ENCODE measurements around the gene FRYL. TPM values are rescaled to one million over a fixed set of nuclear protein-coding genes. Genes with fewer than 3 reads are reported as not detected.
A peak's percentile ranks its signal among the peaks of the same experiment; 100 is the strongest.

FRYL gene
- total and polyA plus RNA-seq, 2 experiments from 2014 or later: 15.7 to 82.3 TPM

DNA sequence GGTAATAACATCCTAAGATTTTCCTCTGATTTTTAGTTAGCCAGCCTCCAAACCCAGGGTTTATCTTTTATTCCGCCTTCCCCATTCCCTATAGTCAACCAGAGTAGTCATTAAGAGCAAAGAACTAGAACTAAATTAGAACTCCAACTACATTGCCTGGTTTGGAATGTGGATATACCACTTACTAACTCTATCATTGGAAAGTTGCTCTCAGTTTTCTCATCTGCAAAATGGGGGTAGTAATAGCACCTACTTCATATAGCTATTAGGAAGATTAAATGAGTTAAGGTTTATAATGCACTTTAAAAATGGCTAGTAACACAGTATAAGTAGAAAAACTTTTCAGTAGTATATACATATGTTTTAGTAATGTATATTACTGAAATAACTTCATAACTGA lies 226.4 kb downstream of the FRYL start:
- DNase-seq (ENCODE audit: low spot score): no peak
- Histone ChIP-seq H3K4me2 (no peak overlapping the region), H4K20me1 (ENCODE audit: insufficient read depth, poor library complexity, severe bottlenecking) (no peaks in the 10 kb centered on the region), H3K79me2 (no peaks in the 10 kb centered on the region), H3K9me3 (ENCODE audit: low read depth) (no peaks in the 10 kb centered on the region), H3K27ac (no peak overlapping the region), H3K4me1 (ENCODE audit: insufficient read depth) (no peaks in the 10 kb centered on the region), H2AFZ (no peak overlapping the region), H3K9me2 (replicated peaks; ENCODE audit: insufficient read depth) (no peaks in the 10 kb centered on the region), H3K27me3 (no peaks in the 10 kb centered on the region), H3K36me3 (replicated peaks; ENCODE audit: insufficient read depth, low read depth) (no peaks in the 10 kb centered on the region), H3K4me3 (no peak overlapping the region)
- WGBS (ENCODE audit: low lambda C conversion rate, missing lambda C conversion rate): 100% methylated on average over 1 of the region's 1 CpG
- TF ChIP-seq EZH2phosphoT487 (IDR thresholded peaks at IDR 0.05; ENCODE audit: low read depth, severe bottlenecking, unreplicated experiment): no peak
- TF ChIP-seq, protein P1, sequence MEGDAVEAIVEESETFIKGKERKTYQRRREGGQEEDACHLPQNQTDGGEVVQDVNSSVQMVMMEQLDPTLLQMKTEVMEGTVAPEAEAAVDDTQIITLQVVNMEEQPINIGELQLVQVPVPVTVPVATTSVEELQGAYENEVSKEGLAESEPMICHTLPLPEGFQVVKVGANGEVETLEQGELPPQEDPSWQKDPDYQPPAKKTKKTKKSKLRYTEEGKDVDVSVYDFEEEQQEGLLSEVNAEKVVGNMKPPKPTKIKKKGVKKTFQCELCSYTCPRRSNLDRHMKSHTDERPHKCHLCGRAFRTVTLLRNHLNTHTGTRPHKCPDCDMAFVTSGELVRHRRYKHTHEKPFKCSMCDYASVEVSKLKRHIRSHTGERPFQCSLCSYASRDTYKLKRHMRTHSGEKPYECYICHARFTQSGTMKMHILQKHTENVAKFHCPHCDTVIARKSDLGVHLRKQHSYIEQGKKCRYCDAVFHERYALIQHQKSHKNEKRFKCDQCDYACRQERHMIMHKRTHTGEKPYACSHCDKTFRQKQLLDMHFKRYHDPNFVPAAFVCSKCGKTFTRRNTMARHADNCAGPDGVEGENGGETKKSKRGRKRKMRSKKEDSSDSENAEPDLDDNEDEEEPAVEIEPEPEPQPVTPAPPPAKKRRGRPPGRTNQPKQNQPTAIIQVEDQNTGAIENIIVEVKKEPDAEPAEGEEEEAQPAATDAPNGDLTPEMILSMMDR (IDR thresholded peaks at IDR 0.05; ENCODE audit: poor library complexity): no peak
- TF ChIP-seq EZH2 (IDR thresholded peaks at IDR 0.05; ENCODE audit: borderline replicate concordance): no peak

DNA sequence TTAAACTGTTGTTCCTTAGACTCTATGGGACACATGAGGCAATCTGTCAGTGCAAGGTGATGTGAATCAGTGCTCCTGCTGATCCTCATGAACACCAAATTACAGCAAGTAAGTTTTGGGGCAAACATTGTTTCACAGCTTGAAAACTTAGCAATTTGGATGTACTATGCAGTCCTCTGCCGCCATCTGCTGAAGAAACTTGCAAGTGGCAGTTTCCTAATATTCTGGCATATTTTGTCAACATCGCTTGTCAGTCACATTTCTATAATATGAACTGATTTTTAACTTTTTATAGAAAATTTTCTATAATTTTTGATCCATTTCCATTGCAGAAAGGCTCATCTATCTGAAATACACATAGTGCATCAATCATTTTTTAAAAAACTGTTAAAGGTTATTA lies 233.7 kb downstream of the FRYL start:
- Histone ChIP-seq H3K9me2 (replicated peaks; ENCODE audit: insufficient read depth) (no peaks in the 10 kb centered on the region), H4K20me1 (ENCODE audit: insufficient read depth, poor library complexity, severe bottlenecking) (no peaks in the 10 kb centered on the region), H3K79me2 (no peaks in the 10 kb centered on the region), H3K27me3 (no peaks in the 10 kb centered on the region), H3K4me2 (no peak overlapping the region), H3K4me1 (ENCODE audit: insufficient read depth) (no peaks in the 10 kb centered on the region), H3K9me3 (ENCODE audit: low read depth) (no peaks in the 10 kb centered on the region), H2AFZ (no peak overlapping the region), H3K36me3 (replicated peaks; ENCODE audit: insufficient read depth, low read depth) (no peaks in the 10 kb centered on the region), H3K27ac (no peak overlapping the region), H3K4me3 (no peak overlapping the region)
- peak; percentile 44 for DNase-seq (ENCODE audit: low spot score)
- 72% methylated on average over 2 of the region's 2 CpGs for WGBS (ENCODE audit: low lambda C conversion rate, missing lambda C conversion rate)
- no peak for TF ChIP-seq EZH2phosphoT487 (IDR thresholded peaks at IDR 0.05; ENCODE audit: low read depth, severe bottlenecking, unreplicated experiment)
- TF ChIP-seq, protein P1 (IDR thresholded peaks at IDR 0.05; ENCODE audit: poor library complexity): peak; percentile 68

DNA sequence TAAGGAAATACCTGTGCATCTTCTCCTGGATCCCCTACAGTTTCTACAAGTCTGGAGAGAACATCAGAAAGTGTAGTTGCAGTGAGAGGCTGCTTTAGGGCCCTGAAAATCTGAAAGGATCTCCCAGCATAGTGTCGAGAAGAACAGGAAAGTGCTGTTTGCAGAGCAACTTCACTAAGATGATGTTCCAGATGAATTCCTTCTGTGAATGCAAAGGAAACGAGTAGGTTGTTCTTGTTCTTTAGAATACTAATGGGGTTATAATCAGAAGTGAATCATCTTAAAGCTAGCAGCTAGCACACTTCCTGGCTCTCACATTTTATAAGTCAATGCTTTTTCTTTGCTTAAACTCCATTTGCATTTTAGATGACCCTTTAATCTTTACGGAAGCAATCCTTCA lies 236.3 kb downstream of the FRYL start:
- Histone ChIP-seq H3K36me3 (replicated peaks; ENCODE audit: insufficient read depth, low read depth) (no peaks in the 10 kb centered on the region), H3K79me2 (no peaks in the 10 kb centered on the region), H3K9me3 (ENCODE audit: low read depth) (no peaks in the 10 kb centered on the region), H3K4me1 (ENCODE audit: insufficient read depth) (no peaks in the 10 kb centered on the region), H3K4me2 (no peak overlapping the region), H4K20me1 (ENCODE audit: insufficient read depth, poor library complexity, severe bottlenecking) (no peaks in the 10 kb centered on the region), H3K27ac (no peak overlapping the region), H2AFZ (no peak overlapping the region), H3K27me3 (no peaks in the 10 kb centered on the region), H3K9me2 (replicated peaks; ENCODE audit: insufficient read depth) (no peaks in the 10 kb centered on the region), H3K4me3 (no peak overlapping the region)
- WGBS (ENCODE audit: low lambda C conversion rate, missing lambda C conversion rate): 85% methylated on average over 3 of the region's 3 CpGs
- DNase-seq (ENCODE audit: low spot score): no peak
- TF ChIP-seq EZH2phosphoT487 (IDR thresholded peaks at IDR 0.05; ENCODE audit: low read depth, severe bottlenecking, unreplicated experiment) (no peak), EZH2 (IDR thresholded peaks at IDR 0.05; ENCODE audit: borderline replicate concordance) (no peak)
- TF ChIP-seq, protein P1 (IDR thresholded peaks at IDR 0.05; ENCODE audit: poor library complexity): no peak

DNA sequence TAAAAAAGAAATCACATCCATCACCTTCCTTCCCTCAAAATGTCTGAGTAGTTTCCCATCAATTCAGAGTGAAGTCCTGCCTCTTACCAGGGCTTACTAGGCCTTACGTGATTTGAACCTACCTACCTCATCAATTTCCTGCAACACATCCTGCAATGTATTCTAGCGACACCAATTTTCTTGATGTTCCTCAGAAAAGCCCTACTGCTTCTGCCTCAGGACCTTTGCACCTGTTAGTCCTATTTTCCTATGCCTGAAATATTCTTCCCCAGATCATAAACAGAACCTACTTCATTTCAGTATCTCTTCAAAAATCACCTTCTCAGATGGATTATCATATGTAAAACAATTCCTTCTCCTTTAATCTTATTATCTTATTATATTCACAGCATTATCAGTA lies 237.2 kb downstream of the FRYL start:
- DNase-seq (ENCODE audit: low spot score): no peak
- TF ChIP-seq, protein P1 (IDR thresholded peaks at IDR 0.05; ENCODE audit: poor library complexity): no peak
- TF ChIP-seq EZH2phosphoT487 (IDR thresholded peaks at IDR 0.05; ENCODE audit: low read depth, severe bottlenecking, unreplicated experiment): no peak
- TF ChIP-seq EZH2 (IDR thresholded peaks at IDR 0.05; ENCODE audit: borderline replicate concordance): no peak
- no peak overlapping the region for H3K27ac ChIP-seq

More for the DNA sequence above, 237.2 kb downstream of the FRYL start:
- Histone ChIP-seq H3K4me2 (no peak overlapping the region), H3K9me2 (replicated peaks; ENCODE audit: insufficient read depth) (no peaks in the 10 kb centered on the region), H3K9me3 (ENCODE audit: low read depth) (no peaks in the 10 kb centered on the region), H3K79me2 (no peaks in the 10 kb centered on the region), H2AFZ (no peak overlapping the region), H3K4me1 (ENCODE audit: insufficient read depth) (no peaks in the 10 kb centered on the region), H3K4me3 (no peak overlapping the region), H4K20me1 (ENCODE audit: insufficient read depth, poor library complexity, severe bottlenecking) (no peaks in the 10 kb centered on the region), H3K36me3 (replicated peaks; ENCODE audit: insufficient read depth, low read depth) (no peaks in the 10 kb centered on the region), H3K27me3 (no peaks in the 10 kb centered on the region)
- WGBS (ENCODE audit: low lambda C conversion rate, missing lambda C conversion rate): 98% methylated on average over 2 of the region's 2 CpGs

All from hepatocyte (in vitro differentiated cells).